ENCODE results near the gene MGAT4B. TPM values are rescaled to one million over a fixed set of nuclear protein-coding genes. Genes with fewer than 3 reads are reported as not detected.
A peak's percentile ranks its signal among the peaks of the same experiment; 100 is the strongest.

Gene MGAT4B
- total RNA-seq, 1 experiment from 2014 or later: 151 TPM

- ChIA-PET POLR2A (interaction anchor here (0.7 to 1.0 kb wide), 2 partner anchors 9 to 14 kb away, joined by 3 read pairs; no protein-coding TSS in a partner anchor), CTCF (interaction anchor here (0.5 to 1.9 kb wide), 2 partner anchors 10 to 14 kb away, joined by 3 to 8 read pairs; no protein-coding TSS in a partner anchor)
- peaks cover 14% of the 10 kb centered on the region for H3K36me3 Mint-ChIP-seq
- no peak overlapping the region for H3K27ac Mint-ChIP-seq
- peaks cover 43% of the 10 kb centered on the region for H3K4me1 Mint-ChIP-seq
- ATAC-seq: no peak
- H3K27me3 Mint-ChIP-seq (ENCODE audit: low read depth): peaks cover 22% of the 10 kb centered on the region
- TF ChIP-seq FOXJ3 (CRISPR knock-in tag; IDR thresholded peaks at IDR 0.05; ENCODE audit: borderline replicate concordance): no peak
- TF ChIP-seq, protein P1, sequence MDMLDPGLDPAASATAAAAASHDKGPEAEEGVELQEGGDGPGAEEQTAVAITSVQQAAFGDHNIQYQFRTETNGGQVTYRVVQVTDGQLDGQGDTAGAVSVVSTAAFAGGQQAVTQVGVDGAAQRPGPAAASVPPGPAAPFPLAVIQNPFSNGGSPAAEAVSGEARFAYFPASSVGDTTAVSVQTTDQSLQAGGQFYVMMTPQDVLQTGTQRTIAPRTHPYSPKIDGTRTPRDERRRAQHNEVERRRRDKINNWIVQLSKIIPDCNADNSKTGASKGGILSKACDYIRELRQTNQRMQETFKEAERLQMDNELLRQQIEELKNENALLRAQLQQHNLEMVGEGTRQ (CRISPR knock-in tag; IDR thresholded peaks at IDR 0.05): peak; percentile 30; the same call in 1 of the 2 replicates
- TF ChIP-seq, protein P2, sequence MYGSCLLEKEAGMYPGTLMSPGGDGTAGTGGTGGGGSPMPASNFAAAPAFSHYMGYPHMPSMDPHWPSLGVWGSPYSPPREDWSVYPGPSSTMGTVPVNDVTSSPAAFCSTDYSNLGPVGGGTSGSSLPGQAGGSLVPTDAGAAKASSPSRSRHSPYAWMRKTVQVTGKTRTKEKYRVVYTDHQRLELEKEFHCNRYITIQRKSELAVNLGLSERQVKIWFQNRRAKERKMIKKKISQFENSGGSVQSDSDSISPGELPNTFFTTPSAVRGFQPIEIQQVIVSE (CRISPR knock-in tag; IDR thresholded peaks at IDR 0.05; ENCODE audit: borderline replicate concordance): no peak
- TF ChIP-seq, protein P3, sequence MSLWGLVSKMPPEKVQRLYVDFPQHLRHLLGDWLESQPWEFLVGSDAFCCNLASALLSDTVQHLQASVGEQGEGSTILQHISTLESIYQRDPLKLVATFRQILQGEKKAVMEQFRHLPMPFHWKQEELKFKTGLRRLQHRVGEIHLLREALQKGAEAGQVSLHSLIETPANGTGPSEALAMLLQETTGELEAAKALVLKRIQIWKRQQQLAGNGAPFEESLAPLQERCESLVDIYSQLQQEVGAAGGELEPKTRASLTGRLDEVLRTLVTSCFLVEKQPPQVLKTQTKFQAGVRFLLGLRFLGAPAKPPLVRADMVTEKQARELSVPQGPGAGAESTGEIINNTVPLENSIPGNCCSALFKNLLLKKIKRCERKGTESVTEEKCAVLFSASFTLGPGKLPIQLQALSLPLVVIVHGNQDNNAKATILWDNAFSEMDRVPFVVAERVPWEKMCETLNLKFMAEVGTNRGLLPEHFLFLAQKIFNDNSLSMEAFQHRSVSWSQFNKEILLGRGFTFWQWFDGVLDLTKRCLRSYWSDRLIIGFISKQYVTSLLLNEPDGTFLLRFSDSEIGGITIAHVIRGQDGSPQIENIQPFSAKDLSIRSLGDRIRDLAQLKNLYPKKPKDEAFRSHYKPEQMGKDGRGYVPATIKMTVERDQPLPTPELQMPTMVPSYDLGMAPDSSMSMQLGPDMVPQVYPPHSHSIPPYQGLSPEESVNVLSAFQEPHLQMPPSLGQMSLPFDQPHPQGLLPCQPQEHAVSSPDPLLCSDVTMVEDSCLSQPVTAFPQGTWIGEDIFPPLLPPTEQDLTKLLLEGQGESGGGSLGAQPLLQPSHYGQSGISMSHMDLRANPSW (CRISPR knock-in tag; conservative IDR thresholded peaks at IDR 0.05; ENCODE audit: low read depth): no peak
- no peak for DNase-seq (ENCODE audit: low spot score)
- peak overlapping the region; percentile 56 for H3K4me3 Mint-ChIP-seq
- no peaks in the 10 kb centered on the region for H3K9me3 Mint-ChIP-seq
Observed at GRCh38 chr5:179815491-179816249, 9.0 kb upstream of the MGAT4B start.

DNA sequence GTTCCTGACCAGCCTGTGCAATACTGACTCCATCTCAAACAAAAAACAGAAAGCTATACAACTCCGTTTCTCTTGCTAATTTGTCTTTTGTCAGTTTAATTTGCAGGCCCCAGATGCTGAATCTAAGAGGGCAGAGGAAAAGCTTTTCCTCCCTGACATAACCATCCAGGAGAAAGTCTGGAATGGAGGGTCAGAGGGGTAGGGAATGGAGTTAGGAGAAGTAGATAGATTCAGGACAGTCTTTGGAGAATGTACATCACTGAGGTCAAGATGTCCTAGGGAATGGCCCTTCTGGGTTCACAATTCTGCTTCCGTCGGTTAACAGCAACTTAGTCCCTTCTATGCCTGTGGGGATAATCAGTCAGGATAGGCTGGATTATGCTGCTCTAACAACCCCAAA lies 7.4 kb upstream of the MGAT4B start:
- CTCF ChIA-PET: interaction anchor here (0.9 to 1.1 kb wide), 3 partner anchors 11 to 161 kb away, joined by 3 read pairs; no protein-coding TSS in a partner anchor
- H3K36me3 Mint-ChIP-seq: peaks cover 14% of the 10 kb centered on the region

More for the DNA sequence above, 7.4 kb upstream of the MGAT4B start:
- Mint-ChIP-seq H3K4me1 (peaks cover 34% of the 10 kb centered on the region), H3K9me3 (no peaks in the 10 kb centered on the region), H3K4me3 (no peak overlapping the region; the same call in 1 of the 2 replicates), H3K27ac (peak overlapping the region; percentile 67), H3K27me3 (ENCODE audit: low read depth) (peaks cover 22% of the 10 kb centered on the region)
- POLR2A ChIA-PET: interaction anchor here (0.6 kb wide), 1 partner anchor 711 kb away, joined by 3 read pairs; no protein-coding TSS in a partner anchor
- no peak for ATAC-seq
- TF ChIP-seq ERG (CRISPR knock-in tag; IDR thresholded peaks at IDR 0.05) (no peak), ELF4 (CRISPR knock-in tag; IDR thresholded peaks at IDR 0.05; ENCODE audit: low read depth) (no peak), CREB1 (CRISPR knock-in tag; IDR thresholded peaks at IDR 0.05) (no peak), SMAD4 (CRISPR knock-in tag; IDR thresholded peaks at IDR 0.05) (no peak)
- TF ChIP-seq, protein P4, sequence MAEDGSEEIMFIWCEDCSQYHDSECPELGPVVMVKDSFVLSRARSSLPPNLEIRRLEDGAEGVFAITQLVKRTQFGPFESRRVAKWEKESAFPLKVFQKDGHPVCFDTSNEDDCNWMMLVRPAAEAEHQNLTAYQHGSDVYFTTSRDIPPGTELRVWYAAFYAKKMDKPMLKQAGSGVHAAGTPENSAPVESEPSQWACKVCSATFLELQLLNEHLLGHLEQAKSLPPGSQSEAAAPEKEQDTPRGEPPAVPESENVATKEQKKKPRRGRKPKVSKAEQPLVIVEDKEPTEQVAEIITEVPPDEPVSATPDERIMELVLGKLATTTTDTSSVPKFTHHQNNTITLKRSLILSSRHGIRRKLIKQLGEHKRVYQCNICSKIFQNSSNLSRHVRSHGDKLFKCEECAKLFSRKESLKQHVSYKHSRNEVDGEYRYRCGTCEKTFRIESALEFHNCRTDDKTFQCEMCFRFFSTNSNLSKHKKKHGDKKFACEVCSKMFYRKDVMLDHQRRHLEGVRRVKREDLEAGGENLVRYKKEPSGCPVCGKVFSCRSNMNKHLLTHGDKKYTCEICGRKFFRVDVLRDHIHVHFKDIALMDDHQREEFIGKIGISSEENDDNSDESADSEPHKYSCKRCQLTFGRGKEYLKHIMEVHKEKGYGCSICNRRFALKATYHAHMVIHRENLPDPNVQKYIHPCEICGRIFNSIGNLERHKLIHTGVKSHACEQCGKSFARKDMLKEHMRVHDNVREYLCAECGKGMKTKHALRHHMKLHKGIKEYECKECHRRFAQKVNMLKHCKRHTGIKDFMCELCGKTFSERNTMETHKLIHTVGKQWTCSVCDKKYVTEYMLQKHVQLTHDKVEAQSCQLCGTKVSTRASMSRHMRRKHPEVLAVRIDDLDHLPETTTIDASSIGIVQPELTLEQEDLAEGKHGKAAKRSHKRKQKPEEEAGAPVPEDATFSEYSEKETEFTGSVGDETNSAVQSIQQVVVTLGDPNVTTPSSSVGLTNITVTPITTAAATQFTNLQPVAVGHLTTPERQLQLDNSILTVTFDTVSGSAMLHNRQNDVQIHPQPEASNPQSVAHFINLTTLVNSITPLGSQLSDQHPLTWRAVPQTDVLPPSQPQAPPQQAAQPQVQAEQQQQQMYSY (CRISPR knock-in tag; IDR thresholded peaks at IDR 0.05): peak; percentile 91
- DNase-seq (ENCODE audit: low spot score): no peak

Measured in WTC11 (cell line).